Skeletal muscle satellite cell (primary cell): Measurements from ENCODE around the gene MEAK7.

Experiments
- H3K27me3 ChIP-seq: 2 replicates; pipeline ENCODE4 v1.7.0; 2013; ENCODE audit warnings: low read length; ENCODE audit not compliant: control insufficient read depth, insufficient read depth
- H3K36me3 ChIP-seq: 2 replicates; pipeline ENCODE4 v1.7.0; 2013; ENCODE audit warnings: mild to moderate bottlenecking, control low read depth, low read length; ENCODE audit not compliant: insufficient read depth
- H3K4me1 ChIP-seq: 2 replicates; pipeline ENCODE4 v1.7.0; 2013; ENCODE audit warnings: low read length; ENCODE audit not compliant: control insufficient read depth, insufficient read depth
- H3K4me2 ChIP-seq: 2 replicates; pipeline ENCODE4 v1.7.0; 2013; ENCODE audit warnings: mild to moderate bottlenecking, low read length
- H3K4me3 ChIP-seq: 2 replicates; pipeline ENCODE4 v1.7.0; 2013; ENCODE audit warnings: low read length
- H3K9ac ChIP-seq: 2 replicates; pipeline ENCODE4 v1.7.0; 2013; ENCODE audit warnings: mild to moderate bottlenecking, low read depth, low read length, moderate library complexity
- H3K9me3 ChIP-seq: replicated peaks from 2 replicates; pipeline ENCODE4 v1.7.0; 2013; ENCODE audit warnings: mild to moderate bottlenecking, control low read depth, low read length

MEAK7 gene

DNA sequence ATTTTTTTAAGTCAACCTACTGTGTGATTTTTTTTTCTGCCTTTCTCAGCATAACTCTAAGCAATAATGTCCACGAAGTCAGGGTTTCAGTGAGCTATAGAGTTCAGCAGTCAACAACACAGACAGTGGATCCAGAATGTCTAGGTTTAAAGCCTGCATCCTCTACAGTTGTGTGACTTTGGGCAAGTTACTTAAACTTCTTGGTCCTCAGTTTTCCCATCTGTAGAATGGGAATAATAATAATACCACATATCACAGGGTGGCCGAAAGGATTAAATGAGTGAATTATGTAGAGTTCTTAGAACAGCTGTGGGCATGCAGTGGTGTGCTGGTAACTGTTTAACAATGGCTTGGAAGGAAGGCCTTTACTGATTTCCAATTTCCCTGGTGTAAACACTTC lies 38.8 kb upstream of the MEAK7 start:
- H3K27me3 ChIP-seq = no peaks in the 10 kb centered on the region
- H3K9ac ChIP-seq = no peak overlapping the region
- H3K4me2 ChIP-seq = no peak overlapping the region
- H3K9me3 ChIP-seq = no peaks in the 10 kb centered on the region
- H3K4me3 ChIP-seq = no peak overlapping the region
- no peaks in the 10 kb centered on the region for H3K36me3 ChIP-seq
- peaks cover 40% of the 10 kb centered on the region for H3K4me1 ChIP-seq

DNA sequence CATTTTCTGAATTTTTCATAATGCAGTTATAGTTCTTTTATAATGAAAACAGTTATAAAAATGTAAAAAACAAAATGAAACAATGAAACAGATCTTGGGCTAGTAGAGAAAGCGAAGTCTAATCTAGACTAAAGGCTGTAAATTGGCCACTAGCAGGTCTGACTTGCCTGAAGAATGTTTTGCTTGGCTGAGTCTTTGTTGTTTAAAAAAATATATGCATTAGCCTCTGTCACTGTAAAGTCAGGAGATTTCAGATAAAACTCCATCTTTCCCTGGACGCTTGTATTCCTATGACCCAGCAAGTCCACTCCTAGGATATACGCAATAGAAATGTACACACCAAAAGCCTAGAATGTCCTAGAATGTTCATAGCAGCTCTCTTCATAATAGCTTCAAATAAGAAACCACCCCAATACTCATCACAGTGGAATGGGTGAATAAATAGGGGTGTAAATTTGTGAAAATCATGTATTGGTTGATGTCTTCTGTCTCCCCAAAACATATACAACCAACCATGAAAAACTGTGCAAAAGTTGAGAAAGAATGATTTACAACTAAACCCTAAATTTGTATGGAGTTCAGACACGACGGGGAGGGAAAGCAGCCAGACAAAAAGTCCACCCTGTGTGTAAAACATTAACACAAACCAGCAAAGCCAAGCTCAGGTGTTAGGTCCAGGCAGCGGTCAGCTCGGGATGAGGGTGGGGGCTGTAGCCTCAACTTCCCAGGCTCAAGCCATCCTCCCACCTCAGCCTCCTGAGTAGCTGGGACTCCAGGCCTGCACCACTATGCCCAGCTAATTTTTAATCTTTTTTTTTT lies 37.7 kb upstream of the MEAK7 start:
- Histone ChIP-seq H3K4me2 (peak overlapping the region; percentile 50), H3K9me3 (no peaks in the 10 kb centered on the region), H3K9ac (peak overlapping the region; percentile 42), H3K4me3 (peak overlapping the region; percentile 23), H3K4me1 (peaks cover 50% of the 10 kb centered on the region), H3K27me3 (no peaks in the 10 kb centered on the region), H3K36me3 (no peaks in the 10 kb centered on the region)

DNA sequence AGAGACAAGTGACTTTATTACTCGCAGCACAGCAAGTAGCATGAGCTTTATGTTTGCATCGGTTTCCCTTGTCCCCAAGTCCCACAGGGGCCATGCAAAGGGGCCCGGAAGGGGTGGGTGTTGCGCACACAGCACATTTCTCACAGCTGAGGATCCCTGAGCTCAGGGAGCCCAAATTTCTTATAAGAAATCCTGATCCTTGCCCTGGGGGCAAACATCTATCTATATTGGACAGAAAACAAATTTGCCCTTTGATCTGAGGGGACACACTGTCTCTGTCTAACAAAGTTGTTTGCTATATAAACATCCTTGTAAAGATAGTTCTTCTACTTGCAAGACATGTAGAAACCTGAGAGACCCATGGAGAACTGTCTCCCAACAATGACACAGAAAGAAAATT lies 35.7 kb upstream of the MEAK7 start:
- Histone ChIP-seq H3K4me3 (no peak overlapping the region), H3K36me3 (no peaks in the 10 kb centered on the region), H3K9me3 (no peaks in the 10 kb centered on the region), H3K27me3 (no peaks in the 10 kb centered on the region), H3K4me1 (peaks cover 50% of the 10 kb centered on the region), H3K9ac (no peak overlapping the region), H3K4me2 (no peak overlapping the region)

DNA sequence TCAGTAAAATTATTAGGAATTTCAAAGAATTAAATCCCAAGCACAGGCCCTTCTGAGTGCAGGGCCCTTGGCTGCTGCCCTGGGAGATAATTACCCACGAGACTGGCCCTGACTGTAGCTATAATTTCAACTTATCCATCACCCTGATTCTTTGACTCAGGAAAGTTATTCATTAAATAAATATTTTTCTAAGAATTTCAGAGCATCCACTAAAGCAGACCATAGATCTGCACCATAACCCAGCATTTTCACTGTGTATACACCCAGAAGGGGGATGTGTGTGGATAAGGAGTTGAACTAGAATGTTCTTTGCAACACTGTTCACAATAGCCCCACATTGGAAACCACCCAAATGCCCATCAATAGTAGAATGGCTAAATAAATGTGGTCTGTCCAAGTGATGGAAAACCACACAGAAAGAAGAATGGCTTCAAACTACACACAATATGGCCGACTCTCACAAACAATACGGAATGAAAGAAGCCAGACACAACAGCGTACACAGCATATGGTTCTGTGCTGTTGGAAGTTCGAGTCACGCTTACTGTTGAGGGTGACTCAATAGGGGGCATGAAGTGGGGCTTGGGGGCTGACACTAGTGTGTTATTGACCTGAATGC lies 33.9 kb upstream of the MEAK7 start:
- Histone ChIP-seq H3K4me2 (no peak overlapping the region), H3K9ac (no peak overlapping the region), H3K4me1 (peaks cover 33% of the 10 kb centered on the region), H3K36me3 (no peaks in the 10 kb centered on the region), H3K27me3 (no peaks in the 10 kb centered on the region), H3K9me3 (no peaks in the 10 kb centered on the region), H3K4me3 (no peak overlapping the region)

DNA sequence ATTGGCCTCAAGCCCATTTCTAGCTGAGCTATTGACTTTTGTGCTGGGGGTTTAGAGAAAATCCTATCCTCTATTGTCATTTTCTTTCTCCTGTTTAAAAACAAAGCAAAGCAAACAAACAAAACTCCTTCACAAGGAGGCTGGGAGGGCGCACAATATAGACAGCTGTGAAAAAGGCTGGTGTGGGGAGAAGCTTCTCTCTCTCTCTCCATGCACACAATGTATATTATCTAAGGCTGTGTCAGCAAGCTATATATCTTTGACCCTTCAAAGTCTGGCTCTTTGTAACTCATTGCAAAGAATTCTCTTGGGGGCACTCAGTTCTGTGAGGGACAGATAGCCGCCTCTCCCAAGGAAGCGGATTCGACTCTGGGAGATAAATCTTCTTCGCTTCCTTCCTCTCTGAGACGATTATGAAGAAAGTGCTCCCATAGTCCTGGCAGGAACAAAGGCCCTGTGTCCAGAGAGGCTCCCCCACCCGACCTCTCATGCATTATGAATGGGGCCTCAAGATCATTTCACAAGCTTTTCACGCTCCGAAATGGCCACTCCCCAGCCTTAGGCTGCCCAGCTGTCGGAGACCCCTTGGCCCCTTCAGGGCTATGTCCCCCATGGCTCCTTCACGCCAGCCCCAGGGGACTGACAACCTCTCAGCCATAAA lies 33.2 kb upstream of the MEAK7 start:
- Histone ChIP-seq H3K4me2 (no peak overlapping the region), H3K4me3 (no peak overlapping the region), H3K9me3 (no peaks in the 10 kb centered on the region), H3K9ac (no peak overlapping the region), H3K36me3 (no peaks in the 10 kb centered on the region), H3K4me1 (peaks cover 40% of the 10 kb centered on the region), H3K27me3 (no peaks in the 10 kb centered on the region)

DNA sequence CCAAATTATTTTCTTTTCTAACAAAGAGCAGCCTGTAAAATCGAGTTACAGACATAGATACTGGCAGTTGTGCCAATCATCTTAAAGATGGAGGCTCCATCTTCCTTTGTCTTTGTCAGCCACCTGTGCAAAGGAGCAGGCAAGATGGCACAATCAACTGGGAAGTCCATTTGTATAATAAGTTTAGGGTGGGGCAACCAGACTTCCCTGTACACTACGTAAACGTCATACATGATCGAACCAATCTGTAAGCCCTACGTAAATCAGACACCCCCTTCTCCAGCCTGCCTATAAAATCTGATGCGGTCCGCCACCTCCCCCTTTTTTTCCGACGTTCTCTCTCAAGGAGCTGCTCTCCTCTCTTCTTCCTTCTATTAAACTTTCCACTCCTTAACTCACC lies 31.4 kb upstream of the MEAK7 start:
- H3K9ac ChIP-seq = no peak overlapping the region

DNA sequence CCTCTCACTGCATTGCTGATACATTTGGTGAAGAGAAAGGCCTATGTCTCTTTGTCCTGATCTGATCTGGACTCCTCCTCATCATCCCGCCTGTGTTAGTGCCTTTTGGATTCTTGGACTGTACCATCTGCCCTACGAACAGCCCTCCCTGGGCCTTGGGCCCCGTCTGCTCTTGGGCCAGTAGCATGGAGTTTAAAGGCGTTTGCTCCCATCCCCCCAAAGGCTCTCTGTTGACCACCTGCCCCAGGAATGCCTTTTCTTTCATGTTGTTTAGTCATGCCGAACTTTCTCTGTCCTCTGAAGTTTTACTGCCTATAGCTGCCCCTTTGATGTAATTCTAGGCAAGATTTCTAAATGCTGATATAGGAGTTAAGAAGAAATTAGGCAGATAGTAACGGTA lies 30.9 kb upstream of the MEAK7 start:
- peaks cover 36% of the 10 kb centered on the region for H3K4me1 ChIP-seq
- H3K9ac ChIP-seq = no peak overlapping the region
- H3K27me3 ChIP-seq = no peaks in the 10 kb centered on the region
- H3K4me2 ChIP-seq = no peak overlapping the region
- no peaks in the 10 kb centered on the region for H3K36me3 ChIP-seq
- H3K9me3 ChIP-seq = no peaks in the 10 kb centered on the region
- H3K4me3 ChIP-seq = no peak overlapping the region

More for the DNA sequence above, 31.4 kb upstream of the MEAK7 start:
- Histone ChIP-seq H3K27me3 (no peaks in the 10 kb centered on the region), H3K4me2 (no peak overlapping the region), H3K36me3 (no peaks in the 10 kb centered on the region), H3K9me3 (no peaks in the 10 kb centered on the region), H3K4me1 (peaks cover 36% of the 10 kb centered on the region), H3K4me3 (no peak overlapping the region)

DNA sequence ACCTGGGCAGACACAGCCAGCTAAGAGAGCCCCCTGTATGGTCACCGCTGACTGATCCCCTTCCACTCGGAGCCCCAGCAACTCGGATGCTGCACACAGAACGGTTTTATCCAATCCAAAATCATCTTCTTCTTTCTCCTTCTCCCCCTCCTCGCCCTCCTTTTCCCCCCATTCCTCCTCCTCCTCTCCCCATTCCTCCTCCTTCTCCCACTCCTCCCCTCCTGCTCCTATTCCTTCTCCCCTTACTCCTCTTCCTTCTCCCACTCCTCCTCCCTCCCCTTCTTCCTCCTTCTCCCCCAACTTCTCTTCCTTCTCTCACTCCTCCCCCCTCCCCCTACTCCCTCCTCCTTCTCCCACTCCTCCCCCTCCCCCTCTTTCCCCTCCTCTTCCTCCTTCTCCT lies 30.4 kb upstream of the MEAK7 start:
- Histone ChIP-seq H3K4me3 (no peak overlapping the region), H3K4me1 (peaks cover 36% of the 10 kb centered on the region), H3K27me3 (no peaks in the 10 kb centered on the region), H3K9me3 (peaks cover under 1% of the 10 kb centered on the region), H3K4me2 (no peak overlapping the region), H3K9ac (no peak overlapping the region), H3K36me3 (no peaks in the 10 kb centered on the region)

DNA sequence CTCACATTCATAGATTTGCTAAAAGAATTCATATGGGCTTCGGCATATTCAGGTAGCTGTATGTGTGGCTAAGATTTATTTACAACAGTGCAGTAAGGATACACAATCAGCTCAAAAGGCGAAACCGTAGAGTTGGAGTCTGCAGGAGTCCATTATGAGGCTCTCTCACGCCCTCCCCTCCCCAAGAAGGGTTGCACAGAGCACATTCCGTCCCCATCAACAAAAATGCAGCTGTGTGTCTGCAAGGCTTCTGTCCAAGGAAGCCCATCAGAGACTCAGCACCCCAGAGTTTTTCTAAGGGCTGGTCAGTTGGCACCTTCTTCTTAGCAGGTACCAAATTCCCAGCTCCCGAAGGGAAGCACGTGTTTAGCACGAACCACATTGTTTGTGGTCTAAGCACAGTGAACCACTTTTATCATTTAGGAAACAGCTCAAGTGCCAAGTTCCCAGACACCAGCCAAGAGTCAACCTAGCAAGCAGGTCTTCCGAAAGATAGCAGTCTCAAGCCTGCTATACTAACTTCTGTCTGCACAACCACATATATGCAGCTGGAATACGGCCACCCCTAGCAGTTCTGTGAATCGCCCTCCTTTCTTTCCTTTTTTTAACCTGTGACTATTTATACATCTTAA lies 28.5 kb upstream of the MEAK7 start:
- peaks cover 6% of the 10 kb centered on the region for H3K9me3 ChIP-seq
- H3K4me1 ChIP-seq = peaks cover 29% of the 10 kb centered on the region
- no peak overlapping the region for H3K4me3 ChIP-seq
- peak overlapping the region; percentile 68 for H3K9ac ChIP-seq
- no peaks in the 10 kb centered on the region for H3K36me3 ChIP-seq
- H3K4me2 ChIP-seq = peak overlapping the region; percentile 43
- H3K27me3 ChIP-seq = no peaks in the 10 kb centered on the region

DNA sequence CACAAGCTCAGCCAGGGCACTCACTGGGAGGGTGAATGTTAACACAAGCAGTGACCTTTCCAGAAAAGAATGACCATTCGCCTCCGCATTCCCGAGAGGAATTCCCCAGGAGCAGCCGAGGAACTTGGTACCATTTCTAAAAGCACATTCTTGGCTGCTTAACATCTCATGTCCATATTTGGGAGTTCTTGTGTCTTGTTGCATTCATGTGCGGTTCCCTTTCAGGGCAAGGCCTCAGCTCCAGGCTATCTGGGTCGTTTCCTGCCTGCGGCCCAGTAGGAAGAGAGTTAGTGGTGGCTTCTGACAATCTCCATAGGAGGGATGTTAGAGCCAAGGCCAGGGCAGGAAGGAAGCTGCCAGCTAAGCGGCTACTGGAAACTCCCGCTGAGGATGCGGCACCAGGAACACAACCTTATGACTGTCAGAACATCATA lies 27.8 kb upstream of the MEAK7 start:
- H3K36me3 ChIP-seq = no peaks in the 10 kb centered on the region
- H3K4me1 ChIP-seq = peaks cover 29% of the 10 kb centered on the region
- no peak overlapping the region for H3K4me3 ChIP-seq
- H3K27me3 ChIP-seq = no peaks in the 10 kb centered on the region
- peak overlapping the region; percentile 43 for H3K4me2 ChIP-seq
- peak overlapping the region; percentile 68 for H3K9ac ChIP-seq
- peaks cover 6% of the 10 kb centered on the region for H3K9me3 ChIP-seq

DNA sequence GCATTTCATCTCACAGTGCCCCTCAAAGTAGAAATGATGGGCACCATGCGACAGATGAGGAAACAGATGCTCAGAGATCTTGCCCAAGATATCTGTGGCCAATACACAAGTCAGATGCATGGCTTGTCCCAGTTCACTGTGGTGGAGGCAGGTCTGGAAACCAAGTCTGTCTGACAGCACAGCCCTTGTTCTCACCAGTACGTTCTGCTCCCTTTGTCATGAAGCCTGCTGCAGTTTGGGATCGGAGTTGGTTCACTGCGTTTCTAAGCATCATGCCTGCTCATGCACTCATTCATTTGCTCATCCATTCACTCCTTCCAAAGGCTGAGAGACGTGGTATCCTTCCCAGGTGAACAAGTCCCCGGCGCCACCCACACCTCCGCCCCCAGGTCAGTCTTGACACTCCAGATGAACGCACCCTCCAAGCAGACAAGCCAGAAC lies 27.2 kb upstream of the MEAK7 start:
- no peak overlapping the region for H3K9ac ChIP-seq
- H3K9me3 ChIP-seq = peaks cover 6% of the 10 kb centered on the region
- peaks cover 34% of the 10 kb centered on the region for H3K4me1 ChIP-seq
- peak overlapping the region; percentile 43 for H3K4me2 ChIP-seq
- H3K27me3 ChIP-seq = no peaks in the 10 kb centered on the region
- no peak overlapping the region for H3K4me3 ChIP-seq
- H3K36me3 ChIP-seq = no peaks in the 10 kb centered on the region
